HEK293 (cell line): ENCODE data around the gene CDK14.

Experiments
- CTCF ChIP-seq: fragments of 450-650 bp; formaldehyde crosslinking; IDR thresholded peaks from 2 replicates; pipeline ENCODE4 v1.5.1; 2016; ENCODE audit warnings: missing biosample characterization, missing genetic modification characterization
- KLF17 ChIP-seq: fragments of 450-650 bp; formaldehyde crosslinking; IDR thresholded peaks from 2 replicates; pipeline ENCODE4 v1.5.1; 2016; ENCODE audit warnings: missing biosample characterization, missing genetic modification characterization
- PATZ1 ChIP-seq: fragments of 450-650 bp; formaldehyde crosslinking; IDR thresholded peaks from 2 replicates; pipeline ENCODE4 v1.5.1; 2016; ENCODE audit warnings: missing biosample characterization, missing genetic modification characterization
- YY1 ChIP-seq: fragments of 450-650 bp; formaldehyde crosslinking; IDR thresholded peaks from 2 replicates; pipeline ENCODE4 v1.5.1; 2018; ENCODE audit warnings: missing biosample characterization, missing genetic modification characterization
- ZBTB11 ChIP-seq: fragments of 450-650 bp; formaldehyde crosslinking; conservative IDR thresholded peaks from 2 replicates; pipeline ENCODE4 v1.5.1; 2016; ENCODE audit warnings: low read depth, missing biosample characterization, missing genetic modification characterization

- TF ChIP-seq ZBTB11 (tag by site-specific recombination) (no peak), CTCF (tag by site-specific recombination) (no peak), PATZ1 (no peak), KLF17 (tag by site-specific recombination) (no peak), YY1 (tag by site-specific recombination) (no peak)
Measured at GRCh38 chr7:90736968-90737939, 141.1 kb downstream of the CDK14 start.
